ENCODE data around the gene DDIAS.
"Not testable (repeated sequence)": the region's sequence is repeated elsewhere in the genome, so short reads cannot be mapped to it uniquely, and the experiment has no call there.

The DDIAS gene, protein sequence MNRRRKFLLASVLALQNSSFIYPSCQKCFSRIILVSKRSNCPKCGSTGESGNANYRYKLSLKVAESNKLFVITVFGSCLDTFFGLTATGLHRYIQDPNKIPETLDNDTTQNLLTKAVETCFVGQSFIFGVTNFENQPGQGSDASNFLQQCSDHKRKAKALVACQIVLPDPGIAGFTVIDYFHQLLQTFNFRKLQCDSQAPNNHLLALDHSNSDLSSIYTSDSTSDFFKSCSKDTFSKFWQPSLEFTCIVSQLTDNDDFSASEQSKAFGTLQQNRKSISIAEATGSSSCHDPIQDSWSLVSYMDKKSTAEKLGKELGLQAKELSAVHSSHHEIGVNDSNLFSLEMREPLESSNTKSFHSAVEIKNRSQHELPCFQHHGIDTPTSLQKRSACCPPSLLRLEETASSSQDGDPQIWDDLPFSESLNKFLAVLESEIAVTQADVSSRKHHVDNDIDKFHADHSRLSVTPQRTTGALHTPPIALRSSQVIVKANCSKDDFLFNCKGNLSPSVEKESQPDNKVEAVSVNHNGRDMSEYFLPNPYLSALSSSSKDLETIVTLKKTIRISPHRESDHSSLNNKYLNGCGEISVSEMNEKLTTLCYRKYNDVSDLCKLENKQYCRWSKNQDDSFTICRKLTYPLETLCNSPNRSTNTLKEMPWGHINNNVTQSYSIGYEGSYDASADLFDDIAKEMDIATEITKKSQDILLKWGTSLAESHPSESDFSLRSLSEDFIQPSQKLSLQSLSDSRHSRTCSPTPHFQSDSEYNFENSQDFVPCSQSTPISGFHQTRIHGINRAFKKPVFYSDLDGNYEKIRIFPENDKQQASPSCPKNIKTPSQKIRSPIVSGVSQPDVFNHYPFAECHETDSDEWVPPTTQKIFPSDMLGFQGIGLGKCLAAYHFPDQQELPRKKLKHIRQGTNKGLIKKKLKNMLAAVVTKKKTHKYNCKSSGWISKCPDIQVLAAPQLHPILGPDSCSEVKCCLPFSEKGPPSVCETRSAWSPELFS

DNA sequence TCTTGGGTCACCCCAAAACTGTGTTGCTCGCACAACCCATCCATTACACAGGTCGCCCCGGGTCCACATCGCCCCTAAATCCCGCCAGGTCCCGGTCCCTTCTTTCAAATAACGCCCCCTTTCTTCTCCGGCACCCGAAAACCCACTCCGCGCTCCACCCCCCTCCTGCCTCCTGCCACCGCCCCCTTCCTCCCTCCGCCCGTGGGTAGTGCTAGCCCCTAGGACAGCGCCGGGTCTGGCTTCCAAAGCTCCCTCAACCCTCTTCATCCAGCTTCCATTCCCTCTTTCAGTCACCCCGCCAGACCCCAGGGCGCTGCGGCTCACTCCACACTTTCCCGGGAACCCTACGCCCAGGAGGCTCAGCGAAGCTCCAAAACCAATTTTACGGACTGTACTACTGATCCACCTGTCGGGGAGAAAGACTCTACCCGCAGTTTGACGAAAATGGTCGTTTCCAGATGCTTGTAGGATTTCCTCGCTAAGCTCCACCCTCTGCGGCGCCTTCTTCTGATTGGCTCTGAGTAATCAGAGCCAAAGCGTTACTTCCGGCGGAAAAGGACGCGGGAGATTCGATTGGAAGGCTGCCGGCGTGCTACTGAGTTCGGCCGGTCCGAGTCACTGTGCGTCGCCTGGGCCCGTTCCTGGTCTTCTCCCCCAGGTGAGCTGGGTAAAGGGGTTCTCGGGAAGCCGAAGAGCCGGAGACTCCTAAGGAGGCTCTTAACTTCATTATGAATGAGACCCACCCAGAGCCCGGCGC is at the start of gene DDIAS:
DDIAS (plus strand) TSS at position 572 of the 757 bp plus-strand sequence. CDS start 13,003 bp downstream, outside the sequence.
- peak; percentile 95 for DNase-seq (ENCODE audit: low spot score)

DNA sequence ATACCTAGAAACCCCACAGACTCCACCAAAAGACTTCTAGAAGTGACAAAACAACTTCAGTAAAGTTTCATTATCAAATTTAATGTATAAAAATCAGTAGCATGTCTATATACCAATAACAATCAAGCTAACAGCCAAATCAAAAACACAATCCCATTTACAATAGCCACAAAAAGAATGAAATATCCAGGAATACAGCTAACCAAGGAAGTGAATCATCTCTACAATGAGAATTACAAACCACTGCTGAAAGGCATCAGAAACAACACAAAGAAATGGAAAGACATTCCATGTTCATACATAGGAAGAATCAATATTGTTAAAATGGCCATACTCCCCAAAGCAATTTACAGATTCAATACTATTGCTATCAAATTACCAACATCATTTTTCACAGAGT is 47.3 kb upstream of the DDIAS start:
- DNase-seq (ENCODE audit: low spot score) = no peak

GRCh38 chr11:82854916-82855315 is 46.6 kb upstream of the DDIAS start:
- not testable (repeated sequence) for DNase-seq (ENCODE audit: low spot score)

DNA sequence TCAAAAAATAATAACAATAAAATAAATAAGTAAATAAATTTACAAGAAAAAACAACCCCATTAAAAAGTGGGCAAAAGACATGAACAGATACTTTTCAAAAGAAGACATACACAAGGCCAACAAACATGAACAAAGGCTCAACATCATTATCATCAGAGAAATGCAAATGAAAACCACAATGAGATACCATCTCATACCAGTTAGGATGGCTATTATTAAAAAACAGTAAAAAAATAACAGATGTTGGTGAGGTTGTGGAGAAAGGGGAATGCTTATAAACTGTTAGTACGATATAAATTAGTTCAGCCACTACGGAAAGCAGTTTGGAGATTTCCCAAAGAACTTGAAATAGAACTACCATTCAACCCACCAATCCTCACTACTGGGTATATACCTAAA is 45.9 kb upstream of the DDIAS start:
- no peak for DNase-seq (ENCODE audit: low spot score)

DNA sequence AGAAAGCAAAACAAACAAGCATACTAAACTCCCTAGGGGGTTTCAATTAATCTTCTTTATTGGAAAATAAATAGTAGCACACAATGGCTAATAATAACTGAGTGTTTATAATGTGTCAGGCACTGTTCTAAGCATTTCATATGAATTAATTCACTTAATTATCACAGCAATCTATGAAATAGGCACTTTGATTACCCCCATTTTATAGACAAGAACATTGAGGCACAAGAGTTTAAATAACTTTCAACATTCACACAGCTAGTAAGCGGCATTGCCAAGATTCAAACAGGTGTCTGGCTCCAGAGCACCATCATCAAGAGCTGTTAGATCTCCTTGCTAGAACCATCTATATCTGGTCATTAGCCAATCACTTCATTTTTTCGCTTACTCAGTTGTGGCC is 44.4 kb upstream of the DDIAS start:
- no peak for DNase-seq (ENCODE audit: low spot score)

DNA sequence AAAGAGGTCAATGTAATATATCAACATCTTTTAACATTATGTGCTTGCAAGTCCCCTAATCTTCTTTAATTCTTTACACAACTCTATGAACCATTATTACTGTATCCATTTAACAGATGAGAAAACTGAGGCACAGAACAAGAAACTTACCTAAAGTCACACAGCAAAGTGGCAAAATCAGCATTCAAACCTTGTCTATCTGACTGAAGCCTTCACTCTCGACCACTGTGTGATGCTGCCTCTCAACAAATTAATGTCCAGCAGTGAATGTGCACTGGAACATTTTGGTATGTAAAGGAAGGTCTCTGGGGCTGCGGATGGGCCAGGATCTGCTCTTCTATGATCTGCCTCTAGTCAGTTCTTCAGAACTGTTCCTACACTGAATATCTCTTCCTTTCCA is 43.4 kb upstream of the DDIAS start:
- no peak for DNase-seq (ENCODE audit: low spot score)

DNA sequence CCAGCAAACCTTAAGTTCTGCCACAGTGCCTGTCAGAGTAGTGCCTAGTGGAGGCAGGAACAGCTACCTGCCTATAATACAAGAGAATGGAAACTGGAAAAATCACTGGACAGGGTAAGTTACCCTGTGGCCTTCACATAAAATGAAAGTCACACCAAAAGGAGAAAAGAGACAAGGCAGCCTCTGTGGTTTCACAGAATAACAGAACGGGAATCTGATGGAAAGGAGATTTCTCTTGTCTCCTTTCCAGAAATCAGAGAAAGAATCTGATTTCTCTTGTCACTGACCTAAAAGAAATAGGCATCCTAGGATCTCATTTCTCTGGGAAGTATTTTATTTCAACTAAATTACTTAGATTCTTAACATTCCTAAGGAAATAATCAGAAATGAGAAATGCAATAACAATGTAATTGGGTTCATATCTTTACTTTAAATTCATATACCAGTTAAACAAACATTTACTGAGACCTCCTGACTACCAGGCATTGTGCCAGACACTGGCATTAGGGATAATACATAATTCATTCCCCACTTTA is 42.9 kb upstream of the DDIAS start:
- no peak for DNase-seq (ENCODE audit: low spot score)

GRCh38 chr11:82859750-82860149 is 41.8 kb upstream of the DDIAS start:
- DNase-seq (ENCODE audit: low spot score) = no peak

- no peak for DNase-seq (ENCODE audit: low spot score)
Measured at GRCh38 chr11:82862379-82862778, 39.2 kb upstream of the DDIAS start.

DNA sequence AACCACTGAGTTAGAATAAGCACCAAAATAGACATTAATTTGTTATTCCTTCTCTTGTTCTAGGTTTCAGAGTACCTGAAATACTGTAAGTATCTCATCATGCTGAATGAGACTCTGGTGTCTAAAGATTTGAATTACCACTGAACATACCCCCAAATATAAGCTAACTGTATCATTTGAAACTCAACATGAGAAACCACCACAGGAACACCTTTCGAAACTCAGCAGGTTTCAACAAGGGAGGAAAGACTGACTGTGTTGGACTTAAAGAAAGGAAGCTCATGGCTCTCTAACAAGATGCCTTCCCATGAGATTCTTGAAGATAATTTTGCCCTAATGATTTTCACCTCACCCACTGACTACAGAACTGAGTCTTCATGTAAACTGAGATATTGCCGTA is 38.3 kb upstream of the DDIAS start:
- no peak for DNase-seq (ENCODE audit: low spot score)

GRCh38 chr11:82864268-82864667 is 37.3 kb upstream of the DDIAS start:
- DNase-seq (ENCODE audit: low spot score) = peak; percentile 6

GRCh38 chr11:82865841-82866240 is 35.7 kb upstream of the DDIAS start:
- no peak for DNase-seq (ENCODE audit: low spot score)

GRCh38 chr11:82867495-82868082 is 33.9 kb upstream of the DDIAS start:
- DNase-seq (ENCODE audit: low spot score) = peak; percentile 75

- DNase-seq (ENCODE audit: low spot score) = no peak
Measured at GRCh38 chr11:82869657-82870056, 31.9 kb upstream of the DDIAS start.

DNA sequence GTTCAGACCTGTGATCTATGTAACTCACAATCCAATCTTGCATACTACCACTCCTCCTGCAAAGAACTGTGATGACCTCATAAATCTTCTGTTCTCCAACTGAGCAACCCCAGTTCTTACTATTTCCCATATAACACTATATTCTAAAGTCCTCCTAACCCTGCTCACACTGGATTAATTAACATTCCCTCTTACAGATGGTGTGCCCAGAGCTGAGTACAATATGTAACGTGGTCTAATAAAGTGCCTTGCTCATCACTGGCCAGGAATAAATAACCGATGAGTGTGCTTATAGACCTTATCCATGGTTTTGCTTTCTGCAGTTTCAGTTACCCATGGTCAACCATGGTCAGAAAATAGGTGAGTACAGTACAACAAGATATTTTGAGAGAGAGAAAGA is 29.9 kb upstream of the DDIAS start:
- DNase-seq (ENCODE audit: low spot score) = no peak

GRCh38 chr11:82872377-82873150 is 29.0 kb upstream of the DDIAS start:
- no peak for DNase-seq (ENCODE audit: low spot score)

DNA sequence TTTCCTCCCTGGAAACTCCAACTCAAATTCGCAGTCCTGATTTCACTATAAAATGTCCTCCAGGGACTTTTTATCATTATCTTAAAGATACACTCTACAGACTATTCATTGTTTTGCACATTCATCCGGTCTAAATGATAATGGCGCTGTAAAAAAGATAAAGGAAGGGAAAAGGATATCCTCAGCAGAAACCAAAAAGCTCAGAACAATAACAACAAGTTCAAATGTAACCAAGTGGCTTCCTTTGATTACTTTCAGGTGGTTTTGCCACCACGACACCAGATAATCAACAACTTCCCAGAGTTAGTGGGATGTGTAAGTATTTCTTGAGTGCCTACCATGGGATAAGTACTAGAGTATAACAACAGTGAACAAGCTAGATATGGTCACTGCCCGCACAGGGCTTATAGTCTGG is 27.6 kb upstream of the DDIAS start:
- DNase-seq (ENCODE audit: low spot score) = peak; percentile 4

DNA sequence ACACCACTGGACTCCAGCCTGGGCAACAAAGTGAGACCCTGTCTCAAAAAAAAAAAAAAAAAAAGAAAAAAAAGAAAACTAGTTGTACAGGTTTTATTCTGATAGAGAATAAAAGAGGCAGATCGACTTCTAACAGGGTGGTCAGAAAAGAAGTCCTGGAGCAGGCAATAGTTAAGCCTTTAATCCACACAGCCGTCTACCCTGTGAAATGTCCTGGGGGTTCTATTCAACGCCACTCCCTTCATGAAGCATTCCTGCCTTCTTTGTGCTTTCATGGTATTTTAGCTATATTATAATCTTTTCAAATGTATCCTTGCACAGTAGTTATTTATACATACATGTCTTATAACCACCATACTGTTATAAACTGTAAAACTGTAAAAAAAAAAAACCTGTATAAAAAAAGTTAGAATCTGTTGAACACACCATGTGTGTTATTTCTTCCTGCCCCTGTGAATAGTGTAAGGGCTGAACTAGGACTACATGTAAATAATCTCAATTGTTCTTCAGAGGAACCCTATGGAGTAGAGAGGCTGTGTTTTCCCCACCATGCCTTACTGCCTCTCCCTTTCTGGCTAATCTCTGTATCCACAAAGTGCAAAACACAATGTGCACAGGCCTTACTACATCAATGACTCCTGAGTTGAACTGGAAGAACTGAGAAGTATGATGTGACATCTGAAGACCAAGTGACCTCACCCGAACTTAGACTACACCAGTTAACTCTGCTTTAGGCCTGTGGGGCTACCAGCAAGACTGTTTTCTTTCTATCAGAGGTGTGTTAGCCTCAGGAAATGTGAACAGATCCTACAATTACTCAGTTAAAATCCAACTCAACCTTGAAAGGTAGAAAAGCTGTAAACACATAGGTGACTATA is 26.7 kb upstream of the DDIAS start:
- DNase-seq (ENCODE audit: low spot score) = no peak

GRCh38 chr11:82883853-82884252 is 17.7 kb upstream of the DDIAS start:
- no peak for DNase-seq (ENCODE audit: low spot score)

All from CD4-positive, alpha-beta T cell treated with Interleukin-6 at 100 ng/mL for 8 hours (primary cell).